HG03060 (cell line): ENCODE data around the gene MAL.

Source experiments
- ATAC-seq: cut with Tn5 transposase; IDR thresholded peaks from one replicate; pipeline ENCODE4 v1.9.1; 2021; ENCODE audit warnings: low read depth, moderate number of reproducible peaks; ENCODE audit not compliant: unreplicated experiment

Gene MAL

GRCh38 chr2:95014126-95014708 is 11.3 kb upstream of the MAL start:
- ATAC-seq = no peak

- ATAC-seq = no peak
Observed at GRCh38 chr2:95015261-95015912, 10.1 kb upstream of the MAL start.

DNA sequence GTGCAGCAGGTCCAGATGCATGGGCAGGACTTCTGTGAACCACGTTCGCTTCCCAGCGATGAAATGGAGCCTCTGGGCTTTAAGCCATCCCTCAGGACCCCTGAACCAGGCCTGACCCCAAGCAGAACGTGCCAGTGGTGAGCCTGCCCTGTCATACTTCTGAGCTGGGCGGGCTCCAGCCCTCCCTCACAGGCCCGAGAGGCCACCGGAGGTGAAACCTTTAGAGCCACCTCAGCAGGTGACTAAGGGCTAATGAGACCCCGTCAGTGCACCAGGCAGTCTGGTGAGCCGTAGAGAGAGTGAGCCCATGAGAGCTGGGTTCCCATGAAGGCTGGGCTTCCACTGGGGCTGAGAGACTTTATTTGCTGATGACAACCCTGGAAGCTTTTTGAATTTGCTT is 8.9 kb upstream of the MAL start:
- no peak for ATAC-seq

GRCh38 chr2:95017071-95017501 is 8.4 kb upstream of the MAL start:
- no peak for ATAC-seq

- no peak for ATAC-seq
Observed at GRCh38 chr2:95017836-95018235, 7.7 kb upstream of the MAL start.

DNA sequence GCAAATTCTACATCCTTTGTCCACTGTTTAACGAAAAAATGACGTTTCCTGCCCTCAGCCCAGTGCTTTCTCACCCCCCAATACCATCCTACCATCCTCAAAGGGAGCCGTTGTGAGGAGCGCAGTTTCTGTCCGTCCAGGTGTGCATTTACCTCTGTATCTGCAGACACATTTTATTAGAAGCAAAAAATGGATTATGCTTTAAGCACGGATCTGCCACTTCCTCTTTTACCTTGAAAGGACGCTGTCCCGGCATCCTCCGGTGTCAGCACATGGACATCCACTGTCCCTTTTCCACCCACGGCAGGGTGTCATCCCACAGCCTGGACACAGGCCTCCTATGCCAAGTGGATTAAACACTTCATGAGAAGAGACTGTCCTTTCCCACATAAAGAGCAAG is 7.2 kb upstream of the MAL start:
- ATAC-seq = no peak

GRCh38 chr2:95018861-95019550 is 6.5 kb upstream of the MAL start:
- no peak for ATAC-seq

GRCh38 chr2:95019572-95019971 is 5.9 kb upstream of the MAL start:
- no peak for ATAC-seq

DNA sequence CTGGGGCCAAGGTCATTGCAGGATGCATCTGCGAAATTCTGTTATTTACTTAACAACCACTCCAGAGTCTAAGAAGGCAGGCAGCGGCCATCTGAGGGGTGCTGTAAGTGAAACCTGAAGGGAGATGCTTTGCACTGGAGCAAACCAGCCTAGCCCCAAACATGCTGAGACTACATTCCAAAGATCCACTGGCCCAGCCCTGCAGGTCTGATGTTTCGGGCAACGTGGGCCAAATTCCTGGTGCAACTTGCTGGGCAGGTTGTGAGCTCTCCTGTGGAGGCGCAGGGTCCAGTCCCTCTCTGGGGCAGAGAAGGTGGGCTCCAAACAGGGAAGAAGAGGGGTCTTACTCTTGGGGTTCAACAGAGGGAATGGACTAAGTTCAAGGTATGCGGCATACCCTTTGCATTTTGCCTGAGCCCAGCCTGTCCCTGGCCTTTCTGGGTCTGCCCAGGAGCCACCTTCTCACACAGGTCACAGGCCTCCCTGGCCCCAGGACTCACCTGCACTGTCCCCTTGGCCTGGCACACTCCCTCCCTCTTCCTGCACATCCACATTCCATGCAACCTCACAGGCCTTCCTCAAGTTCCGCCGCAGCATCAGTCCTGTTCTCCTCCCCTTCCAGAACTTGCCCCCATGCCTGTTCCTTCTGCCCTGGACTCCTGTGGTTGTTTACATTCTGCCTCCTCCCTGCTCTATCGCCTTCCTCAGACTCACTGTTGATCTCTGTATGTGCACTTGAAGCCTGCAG is 5.1 kb upstream of the MAL start:
- no peak for ATAC-seq

GRCh38 chr2:95021023-95021416 is 4.5 kb upstream of the MAL start:
- ATAC-seq = no peak

GRCh38 chr2:95021847-95022246 is 3.7 kb upstream of the MAL start:
- ATAC-seq = no peak

DNA sequence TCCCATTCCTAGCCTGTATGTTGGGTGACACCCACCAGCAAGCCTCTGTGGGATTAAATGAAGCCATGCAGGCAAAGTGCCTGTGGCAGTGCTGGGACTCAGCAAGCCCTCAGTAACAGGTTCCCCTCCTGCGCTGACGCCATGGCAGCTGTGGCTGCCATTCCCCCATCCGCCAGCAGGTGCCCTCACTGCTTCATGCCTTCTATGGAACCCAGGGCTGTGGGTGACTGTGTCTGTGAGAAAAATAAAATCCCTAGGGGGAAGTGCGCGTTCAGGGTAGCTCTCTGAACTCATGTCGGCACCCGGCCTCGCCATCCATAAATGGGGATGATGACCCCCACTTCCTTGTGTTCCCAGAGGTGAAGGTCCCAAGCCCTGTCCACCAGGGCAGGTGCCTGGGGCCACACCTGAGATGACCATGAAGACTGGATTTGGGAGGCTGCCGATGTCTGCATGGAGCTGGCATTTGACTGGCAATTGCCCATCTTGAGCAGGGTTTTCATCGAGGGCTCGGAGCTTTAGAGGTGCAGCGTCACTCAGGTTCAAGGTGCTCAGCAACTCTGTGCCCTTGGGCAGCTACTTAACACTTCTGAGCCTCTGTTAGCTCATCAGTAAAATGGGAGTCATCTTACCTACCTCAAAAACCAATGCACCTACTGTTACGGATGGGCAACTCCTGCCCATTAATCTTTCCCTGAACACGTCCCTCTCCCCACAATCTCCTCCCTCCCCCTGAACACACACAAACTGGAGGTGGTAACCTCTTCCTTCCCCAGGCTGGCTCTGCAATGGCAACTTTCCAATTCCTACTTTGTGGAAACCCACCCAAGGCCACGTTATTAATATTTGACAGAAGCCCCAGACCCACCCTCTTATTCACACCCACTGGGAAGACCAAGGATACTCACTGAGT is 2.9 kb upstream of the MAL start:
- peak; percentile 80 for ATAC-seq

GRCh38 chr2:95023222-95023597 is 2.3 kb upstream of the MAL start:
- no peak for ATAC-seq

DNA sequence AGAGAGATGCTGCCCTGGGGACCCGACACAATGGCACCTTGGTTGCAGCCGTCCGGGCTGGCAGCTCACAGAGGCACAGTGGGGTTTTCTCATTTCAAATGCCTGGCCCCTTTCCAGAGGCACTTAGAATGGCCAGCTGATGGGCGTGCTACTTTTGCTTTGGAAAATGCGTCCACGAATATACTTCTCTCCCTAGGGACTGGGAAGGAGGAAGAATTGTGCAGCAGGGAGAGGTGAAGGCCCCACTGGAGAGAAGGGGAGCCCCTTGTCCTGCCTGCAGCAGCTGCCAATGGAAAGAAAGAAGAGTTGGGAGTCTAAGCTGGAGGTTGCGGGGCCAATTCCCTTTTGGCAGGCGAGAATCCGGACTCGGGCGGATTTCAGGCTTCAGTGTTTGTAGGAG is 1.1 kb upstream of the MAL start:
- no peak for ATAC-seq

DNA sequence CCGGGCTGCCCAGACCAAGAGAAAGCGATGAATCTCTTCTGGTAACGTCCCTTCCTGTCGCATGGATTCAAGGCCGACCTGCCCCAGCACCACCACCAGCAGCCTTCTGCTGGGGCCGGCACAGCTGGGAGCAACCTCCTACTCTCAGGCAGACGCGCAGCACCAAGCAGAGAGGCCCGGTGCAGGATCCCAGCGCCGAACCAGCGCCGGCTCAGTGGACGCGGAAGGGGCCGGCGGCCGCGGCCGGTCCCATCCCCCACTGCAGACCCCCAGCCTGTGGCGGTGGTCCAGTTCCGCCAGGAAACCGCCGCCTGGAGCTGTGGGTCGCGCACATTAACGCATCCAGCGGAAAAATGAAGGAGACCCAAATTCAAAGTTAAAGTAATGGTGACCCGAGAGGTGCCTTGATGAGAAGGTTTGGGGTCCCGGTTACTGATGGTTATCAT is 525 bp upstream of the MAL start:
- no peak for ATAC-seq

DNA sequence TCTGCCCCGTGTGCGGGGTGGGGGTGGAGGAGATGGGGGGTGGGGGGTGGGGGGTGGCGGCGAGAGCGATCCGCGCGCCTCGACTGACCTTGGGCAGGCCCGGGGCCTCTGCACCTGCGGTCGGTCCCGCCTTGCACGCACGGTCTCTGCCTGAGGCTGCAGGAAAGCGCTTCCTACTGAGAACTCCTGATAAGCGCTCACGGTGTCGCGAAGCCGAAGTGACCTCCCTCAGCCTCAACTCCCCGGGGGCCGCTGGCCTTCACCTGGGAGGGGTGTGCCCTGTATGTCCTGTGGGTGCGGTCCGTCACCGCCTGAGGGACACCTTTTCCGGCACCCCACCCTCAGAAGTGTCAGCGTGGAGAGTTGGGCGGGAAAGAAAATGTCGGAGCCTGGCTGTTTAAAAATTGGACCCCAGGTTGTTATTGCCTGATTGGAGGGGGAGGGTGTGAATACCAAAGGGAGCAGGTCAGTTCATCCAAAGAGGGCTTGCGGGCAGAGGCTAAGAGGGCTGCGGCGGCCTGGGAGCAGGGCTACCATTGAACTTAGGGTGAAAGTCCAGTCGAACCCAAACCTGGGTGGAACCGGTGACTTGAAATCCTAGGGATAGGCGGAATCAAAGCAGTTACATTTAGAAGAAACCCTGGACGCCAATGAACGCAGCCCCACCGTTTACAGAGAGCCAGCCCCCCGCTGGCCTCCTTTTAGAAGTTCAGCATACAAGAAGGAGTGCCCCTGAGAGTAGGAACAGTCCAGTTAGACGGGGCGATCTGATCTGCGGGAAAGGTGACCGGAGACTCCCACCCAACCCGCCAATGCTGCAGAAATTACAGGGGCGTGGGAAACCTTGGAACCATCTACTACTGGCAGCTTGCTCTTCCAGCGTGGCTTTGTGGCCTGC is 1.2 kb downstream of the MAL start:
- ATAC-seq = no peak

- no peak for ATAC-seq
Observed at GRCh38 chr2:95027369-95027720, 1.8 kb downstream of the MAL start.

DNA sequence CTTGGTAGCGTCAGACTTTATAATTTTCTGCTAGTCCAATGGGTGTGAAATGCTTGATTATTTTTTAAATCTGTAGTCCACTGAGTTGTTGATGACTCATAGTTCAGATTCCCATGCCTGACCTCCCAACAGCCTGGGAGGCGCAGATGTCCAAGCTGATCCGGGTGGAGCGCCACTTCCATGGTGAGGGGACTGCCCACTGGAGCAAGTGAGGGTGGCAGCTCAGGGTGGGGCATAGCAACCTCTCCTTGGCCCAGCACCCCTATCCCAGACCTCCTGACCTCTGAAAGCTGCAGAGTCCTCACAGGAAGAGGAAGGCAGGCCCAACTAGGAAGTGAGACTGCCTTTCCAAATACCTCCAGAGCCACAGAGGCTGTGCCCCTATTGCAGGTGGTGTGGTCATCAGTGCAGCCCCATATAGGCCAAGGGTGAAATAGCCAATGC is 4.4 kb downstream of the MAL start:
- no peak for ATAC-seq

DNA sequence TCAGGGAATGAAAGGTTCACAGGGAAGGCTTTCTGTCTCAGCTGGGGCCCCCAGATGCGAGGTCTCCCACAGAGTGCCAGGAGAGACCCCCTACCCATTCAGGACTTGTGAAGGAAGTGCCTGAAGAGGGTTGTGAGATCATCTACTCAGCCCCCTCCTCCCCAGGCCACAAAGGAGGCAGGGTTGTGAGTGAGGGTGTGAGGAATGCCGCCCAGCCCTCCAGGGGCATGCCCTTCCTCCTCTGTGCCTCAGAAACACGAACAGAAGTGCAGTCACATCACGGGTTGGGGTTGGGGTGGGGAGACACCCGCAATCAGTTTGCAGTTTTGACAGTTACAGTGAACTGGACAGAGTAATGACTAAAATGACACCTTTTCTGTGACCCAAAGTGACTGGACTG is 5.0 kb downstream of the MAL start:
- no peak for ATAC-seq
